Measurements from ENCODE around the gene FSTL4. TPM values are rescaled to one million over a fixed set of nuclear protein-coding genes. Genes with fewer than 3 reads are reported as not detected.
"Not testable (repeated sequence)": the region's sequence is repeated elsewhere in the genome, so short reads cannot be mapped to it uniquely, and the experiment has no call there.

The FSTL4 gene
- polyA plus RNA-seq, 3 donors: 0.42 to 1.2 (median 0.94) TPM

GRCh38 chr5:133179405-133179804 is 432.9 kb downstream of the FSTL4 start:
- no peak for DNase-seq (ENCODE audit: extremely low read depth in 1 of 11, low read depth in 9 of 11, low spot score in 4 of 11)

- not testable (repeated sequence) for DNase-seq (ENCODE audit: extremely low read depth in 1 of 11, low read depth in 9 of 11, low spot score in 4 of 11)
These were observed 441.5 kb downstream of the FSTL4 start for GRCh38 chr5:133170756-133171387.

GRCh38 chr5:133164759-133165158 is 447.6 kb downstream of the FSTL4 start:
- DNase-seq (ENCODE audit: extremely low read depth in 1 of 11, low read depth in 9 of 11, low spot score in 4 of 11): no peak

GRCh38 chr5:133163839-133164238 is 448.5 kb downstream of the FSTL4 start:
- DNase-seq (ENCODE audit: extremely low read depth in 1 of 11, low read depth in 9 of 11, low spot score in 4 of 11): no peak

GRCh38 chr5:133159543-133159942 is 452.8 kb downstream of the FSTL4 start:
- no peak for DNase-seq (ENCODE audit: extremely low read depth in 1 of 11, low read depth in 9 of 11, low spot score in 4 of 11)

- DNase-seq (ENCODE audit: extremely low read depth in 1 of 11, low read depth in 9 of 11, low spot score in 4 of 11): no peak
These were observed 456.9 kb downstream of the FSTL4 start for GRCh38 chr5:133155326-133155969.

GRCh38 chr5:133154274-133155075 is 457.9 kb downstream of the FSTL4 start:
- no peak for DNase-seq (ENCODE audit: extremely low read depth in 1 of 11, low read depth in 9 of 11, low spot score in 4 of 11)

- no peak for DNase-seq (ENCODE audit: extremely low read depth in 1 of 11, low read depth in 9 of 11, low spot score in 4 of 11)
These were observed 461.3 kb downstream of the FSTL4 start for GRCh38 chr5:133150909-133151544.

GRCh38 chr5:133149345-133149744 is 463.0 kb downstream of the FSTL4 start:
- no peak for DNase-seq (ENCODE audit: extremely low read depth in 1 of 11, low read depth in 9 of 11, low spot score in 4 of 11)

- DNase-seq (ENCODE audit: extremely low read depth in 1 of 11, low read depth in 9 of 11, low spot score in 4 of 11): no peak
These were observed 464.4 kb downstream of the FSTL4 start for GRCh38 chr5:133147815-133148567.

- DNase-seq (ENCODE audit: extremely low read depth in 1 of 11, low read depth in 9 of 11, low spot score in 4 of 11): no peak
These were observed 464.9 kb downstream of the FSTL4 start for GRCh38 chr5:133147411-133147810.

Measured in renal cortex interstitium (tissue), 11 donors.